Neural progenitor cell (in vitro differentiated cells): ENCODE measurements around the gene BUD23. TPM values are rescaled to one million over a fixed set of nuclear protein-coding genes. Genes with fewer than 3 reads are reported as not detected.

Experiments used
- DNase-seq: peaks from one replicate; pipeline ENCODE4 v3.0.0-alpha.2; 2016; ENCODE audit warnings: low spot score
- H2AFZ ChIP-seq: fragments of 200-600 bp; sonication (generic); replicated peaks from 2 replicates; pipeline ENCODE4 v1.6.1; 2016; ENCODE audit warnings: antibody characterized with exemption
- H3F3A ChIP-seq: fragments of 200-600 bp; sonication (generic); 2 replicates; pipeline ENCODE4 v1.6.1; 2016; ENCODE audit warnings: antibody characterized with exemption, low read depth
- H3K27ac ChIP-seq: fragments of 200-600 bp; sonication (generic); 2 replicates; pipeline ENCODE4 v1.5.1; 2016; ENCODE audit warnings: mild to moderate bottlenecking
- H3K27me3 ChIP-seq: fragments of 200-600 bp; sonication (generic); 2 replicates; pipeline ENCODE4 v1.6.1; 2016; ENCODE audit warnings: mild to moderate bottlenecking, moderate library complexity
- H3K36me3 ChIP-seq: fragments of 200-600 bp; sonication (generic); 2 replicates; pipeline ENCODE4 v1.5.1; 2016
- H3K4me1 ChIP-seq: fragments of 200-600 bp; sonication (generic); 2 replicates; pipeline ENCODE4 v1.6.1; 2016; ENCODE audit warnings: mixed run types
- H3K4me2 ChIP-seq: fragments of 200-600 bp; sonication (generic); 2 replicates; pipeline ENCODE4 v1.6.1; 2016
- H3K4me3 ChIP-seq: fragments of 200-600 bp; sonication (generic); 2 replicates; pipeline ENCODE4 v1.5.1; 2016
- H3K79me2 ChIP-seq: fragments of 200-600 bp; sonication (generic); 2 replicates; pipeline ENCODE4 v1.6.1; 2016; ENCODE audit warnings: low read depth
- H3K9ac ChIP-seq: fragments of 200-600 bp; sonication (generic); 2 replicates; pipeline ENCODE4 v1.6.1; 2016
- H3K9me3 ChIP-seq: fragments of 200-600 bp; sonication (generic); 2 replicates; pipeline ENCODE4 v1.5.1; 2016; ENCODE audit warnings: low read depth
- H4K20me1 ChIP-seq: fragments of 200-600 bp; sonication (generic); 2 replicates; pipeline ENCODE4 v1.6.1; 2016; ENCODE audit warnings: low read depth
- H3K27ac Mint-ChIP-seq: 3 replicates; pipeline ENCODE4 v1.8.0; 2021; ENCODE audit warnings: mixed read lengths
- H3K27me3 Mint-ChIP-seq: 2 replicates; pipeline ENCODE4 v1.8.0; 2022; ENCODE audit warnings: low read depth, mild to moderate bottlenecking, inconsistent platforms, moderate library complexity, mixed read lengths; ENCODE audit not compliant: insufficient read depth
- H3K36me3 Mint-ChIP-seq: 3 replicates; pipeline ENCODE4 v1.8.0; 2021; ENCODE audit warnings: mixed read lengths
- H3K4me1 Mint-ChIP-seq: 3 replicates; pipeline ENCODE4 v1.8.0; 2021; ENCODE audit warnings: mixed read lengths
- H3K4me3 Mint-ChIP-seq: 3 replicates; pipeline ENCODE4 v1.8.0; 2021; ENCODE audit warnings: mild to moderate bottlenecking, moderate library complexity, mixed read lengths
- H3K9me3 Mint-ChIP-seq: 3 replicates; pipeline ENCODE4 v1.8.0; 2020; ENCODE audit warnings: mixed read lengths
- CTCF ChIP-seq: fragments of 200-600 bp; sonication (generic); IDR thresholded peaks from 2 replicates; pipeline ENCODE4 v1.5.1; 2017; ENCODE audit warnings: antibody characterized with exemption, mild to moderate bottlenecking
- EZH2 ChIP-seq: fragments of 200-600 bp; sonication (generic); IDR thresholded peaks from 2 replicates; pipeline ENCODE4 v1.6.1; 2017; ENCODE audit warnings: antibody characterized with exemption, mild to moderate bottlenecking, moderate library complexity
- EZH2phosphoT487 ChIP-seq: fragments of 200-600 bp; sonication (generic); IDR thresholded peaks from 2 replicates; pipeline ENCODE4 v1.6.1; 2017; ENCODE audit warnings: antibody characterized with exemption
- microRNA counts: library from miRNA; unstranded; fragments of <30 nt; microRNA quantifications from one replicate; lab custom pipeline; 2016
- microRNA-seq: library from miRNA; unstranded; fragments of <30 nt; microRNA quantifications from one replicate; pipeline ENCODE4, GENCODE V29; 2016
- small RNA-seq: library from RNA; depleted of rRNA; stranded (forward); fragments of <200 nt; gene quantifications from one replicate; pipeline ENCODE3, GENCODE V24; 2015
- total RNA-seq: library from RNA; depleted of rRNA; stranded (reverse); fragments of >200 nt; gene quantifications from 2 replicates; pipeline ENCODE4 v1.2.3, GENCODE V29; 2015; ENCODE audit warnings: low replicate concordance

BUD23 gene
- total RNA-seq, 1 donor from 2014 or later = 22.8 TPM

GRCh38 chr7:73742338-73742752, 58.9 kb downstream of the BUD23 start:
- Histone ChIP-seq H3K27ac (peak overlapping the region; percentile 69), H4K20me1 (peaks cover 6% of the 10 kb centered on the region), H3K27me3 (no peaks in the 10 kb centered on the region), H3K4me3 (peak overlapping the region; percentile 31), H3F3A (peaks cover 54% of the 10 kb centered on the region), H3K4me1 (peaks cover 36% of the 10 kb centered on the region), H3K79me2 (peaks cover 5% of the 10 kb centered on the region), H3K9me3 (no peaks in the 10 kb centered on the region), H3K36me3 (no peaks in the 10 kb centered on the region), H3K4me2 (peak overlapping the region; percentile 76), H3K9ac (no peak overlapping the region), H2AFZ (no peak overlapping the region)
- peak; percentile 38 for DNase-seq
- no peaks in the 10 kb centered on the region for H3K36me3 Mint-ChIP-seq
- peak overlapping the region; percentile 97 for H3K27ac Mint-ChIP-seq
- H3K9me3 Mint-ChIP-seq = no peaks in the 10 kb centered on the region
- peaks cover 24% of the 10 kb centered on the region for H3K27me3 Mint-ChIP-seq
- H3K4me1 Mint-ChIP-seq = peaks cover 43% of the 10 kb centered on the region
- H3K4me3 Mint-ChIP-seq = peak overlapping the region; percentile 71
- TF ChIP-seq EZH2phosphoT487 = no peak
- no peak for TF ChIP-seq CTCF
- no peak for TF ChIP-seq EZH2

DNA sequence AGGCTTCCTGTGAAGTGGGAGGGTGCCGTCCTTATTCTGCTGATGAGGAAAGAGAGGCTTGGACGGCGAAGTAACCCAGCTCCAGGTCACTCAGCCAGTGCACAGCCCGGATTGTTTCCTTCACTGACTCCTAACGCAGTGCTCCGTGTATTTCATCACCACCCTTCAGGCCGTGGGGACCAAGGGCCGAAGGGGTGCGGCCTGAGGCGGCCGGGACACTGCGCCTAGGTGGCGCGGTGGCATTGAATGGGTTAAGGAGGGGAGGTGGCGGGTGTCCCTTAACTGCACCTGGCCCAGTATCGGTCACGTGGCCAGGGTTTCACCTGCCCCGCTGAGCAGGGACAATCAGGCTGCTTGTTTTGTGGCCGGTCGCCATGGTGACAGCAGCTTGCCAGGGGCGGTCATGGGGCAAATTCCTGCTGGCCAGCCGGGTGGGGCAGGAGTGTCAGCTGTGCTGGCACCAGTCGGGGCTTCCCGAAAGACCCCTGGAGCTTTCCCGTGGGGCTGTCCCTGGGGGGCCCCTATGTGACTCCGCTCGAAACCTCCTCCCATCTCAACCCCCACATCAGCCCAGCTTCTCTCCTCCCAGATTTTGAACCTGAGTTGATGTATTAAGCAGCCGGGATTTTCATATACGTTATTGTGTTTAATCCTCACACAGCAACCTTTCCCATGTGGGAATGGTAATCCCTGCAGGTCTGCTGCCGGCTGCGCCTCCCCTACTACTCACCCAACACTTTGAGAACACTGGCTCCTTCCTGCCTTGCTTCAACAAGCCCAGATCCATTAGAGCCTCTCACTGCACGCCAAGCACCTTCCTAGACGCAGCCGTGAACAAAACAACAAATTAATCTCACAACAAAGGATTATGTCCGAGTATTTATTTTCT, 59.6 kb downstream of the BUD23 start:
- no peaks in the 10 kb centered on the region for H4K20me1 ChIP-seq

GRCh38 chr7:73746378-73746777, 63.0 kb downstream of the BUD23 start:
- TF ChIP-seq CTCF (no peak), EZH2phosphoT487 (no peak), EZH2 (no peak)
- no peak overlapping the region for H3K27ac ChIP-seq
- no peak for DNase-seq
- no peaks in the 10 kb centered on the region for H3K79me2 ChIP-seq
- H3F3A ChIP-seq = peaks cover 37% of the 10 kb centered on the region
- H3K4me3 Mint-ChIP-seq = no peak overlapping the region
- H3K4me1 ChIP-seq = peaks cover 39% of the 10 kb centered on the region
- no peak overlapping the region for H3K9ac ChIP-seq
- no peaks in the 10 kb centered on the region for H3K36me3 ChIP-seq
- peaks cover 38% of the 10 kb centered on the region for H3K4me1 Mint-ChIP-seq
- no peak overlapping the region for H2AFZ ChIP-seq
- H3K36me3 Mint-ChIP-seq = peaks cover 3% of the 10 kb centered on the region
- no peak overlapping the region for H3K4me2 ChIP-seq
- H3K9me3 Mint-ChIP-seq = peaks cover 5% of the 10 kb centered on the region
- peaks cover 17% of the 10 kb centered on the region for H3K27me3 Mint-ChIP-seq
- H4K20me1 ChIP-seq = no peaks in the 10 kb centered on the region
- H3K4me3 ChIP-seq = no peak overlapping the region
- peak overlapping the region; percentile 34 for H3K27ac Mint-ChIP-seq
- H3K9me3 ChIP-seq = no peaks in the 10 kb centered on the region
- no peaks in the 10 kb centered on the region for H3K27me3 ChIP-seq

More for the DNA sequence above, 59.6 kb downstream of the BUD23 start:
- H3K27me3 ChIP-seq = no peaks in the 10 kb centered on the region
- H3K9me3 ChIP-seq = no peaks in the 10 kb centered on the region
- no peaks in the 10 kb centered on the region for H3K36me3 Mint-ChIP-seq
- H3K36me3 ChIP-seq = no peaks in the 10 kb centered on the region
- peaks cover 54% of the 10 kb centered on the region for H3F3A ChIP-seq
- H3K4me2 ChIP-seq = peak overlapping the region; percentile 76
- no peak for TF ChIP-seq EZH2phosphoT487
- no peak for TF ChIP-seq CTCF
- no peak for TF ChIP-seq EZH2
- H3K4me1 Mint-ChIP-seq = peaks cover 36% of the 10 kb centered on the region
- peaks cover 21% of the 10 kb centered on the region for H3K27me3 Mint-ChIP-seq
- peak overlapping the region; percentile 31 for H3K4me3 ChIP-seq
- no peak overlapping the region for H3K9ac ChIP-seq
- peaks cover 36% of the 10 kb centered on the region for H3K4me1 ChIP-seq
- no peaks in the 10 kb centered on the region for H3K79me2 ChIP-seq
- peak; percentile 96 for DNase-seq
- peak overlapping the region; percentile 97 for H3K27ac Mint-ChIP-seq
- peak overlapping the region; percentile 86 for H3K27ac ChIP-seq
- H3K9me3 Mint-ChIP-seq = no peaks in the 10 kb centered on the region
- H2AFZ ChIP-seq = no peak overlapping the region
- peak overlapping the region; percentile 71 for H3K4me3 Mint-ChIP-seq

MicroRNAs within 50 kb of the gene (microRNA counts, 767-probe panel; counts per million panel counts)
- microRNA hsa-miR-4284 (lab: Ali Mortazavi, UCI) = 460 counts per million, percentile 90 among the panel's probes with 10 or more counts

Small RNA genes within 50 kb of the gene (microRNA-seq; reads per million reads assigned to microRNA genes)
- not detected for gene MIR4284

Small RNA genes within 50 kb of the gene (small RNA-seq; reads per million reads assigned to genes)
- gene MIR4284 (not detected), gene RN7SL265P (not detected)

Other genes with a start within 250 kb of the BUD23 start
- gene FZD9, start 249.8 kb upstream of the BUD23 start, total RNA-seq = 1.1 and 5.8 TPM in 2 replicates
- 69.3 and 85.8 TPM in 2 replicates for gene BAZ1B, start 161.3 kb upstream of the BUD23 start, total RNA-seq
- 10.4 and 29.9 TPM in 2 replicates for gene BCL7B, start 125.9 kb upstream of the BUD23 start, total RNA-seq
- gene TBL2, start 105.0 kb upstream of the BUD23 start, total RNA-seq = 29.0 and 50.4 TPM in 2 replicates
- 0.87 and 0.90 TPM in 2 replicates for gene MLXIPL, start 59.1 kb upstream of the BUD23 start, total RNA-seq
- gene VPS37D, start 15.8 kb upstream of the BUD23 start, total RNA-seq = 7.0 and 24.6 TPM in 2 replicates
- 0.94 and 2.6 TPM in 2 replicates for gene DNAJC30, start 144 bp upstream of the BUD23 start, total RNA-seq
- 21.9 and 29.0 TPM in 2 replicates for gene STX1A, start 36.1 kb downstream of the BUD23 start, total RNA-seq
- gene ABHD11, start 55.2 kb downstream of the BUD23 start, total RNA-seq = 9.3 and 15.1 TPM in 2 replicates
- 1.6 and 14.2 TPM in 2 replicates for gene CLDN3, start 86.7 kb downstream of the BUD23 start, total RNA-seq
- 2.8 TPM in 1 of 2 replicates, not detected in the other for gene CLDN4, start 147.4 kb downstream of the BUD23 start, total RNA-seq
- 10.5 and 12.0 TPM in 2 replicates for gene METTL27, start 158.9 kb downstream of the BUD23 start, total RNA-seq
- not detected in 2 replicates for gene TMEM270, start 177.6 kb downstream of the BUD23 start, total RNA-seq